DND-41 (cell line): ENCODE measurements around the gene WDR18.

Experiments
- ATAC-seq: fragments of 200-7000 bp; cut with Tn5 transposase; 3 replicates; pipeline ENCODE4 v1.9.1; 2021; ENCODE audit warnings: low read depth; ENCODE audit not compliant: insufficient read depth
- DNase-seq: peaks from one replicate; pipeline ENCODE4 v3.0.0-alpha.2; 2020
- H2AFZ ChIP-seq: 2 replicates; pipeline ENCODE4 v1.6.0; 2012; ENCODE audit warnings: low read depth, low read length
- H3K27ac ChIP-seq: 2 replicates; pipeline ENCODE4 v1.5.1; 2012; ENCODE audit warnings: low read length, inconsistent platforms
- H3K27me3 ChIP-seq: fragments of 200-600 bp; sonication (generic); 2 replicates; pipeline ENCODE4 v1.6.0; 2012; ENCODE audit warnings: low read length, mild to moderate bottlenecking, inconsistent platforms; ENCODE audit not compliant: insufficient read depth, poor library complexity
- H3K36me3 ChIP-seq: 2 replicates; pipeline ENCODE4 v1.5.1; 2012; ENCODE audit warnings: low read length, inconsistent platforms; ENCODE audit not compliant: insufficient read depth
- H3K4me1 ChIP-seq: 2 replicates; pipeline ENCODE4 v1.5.1; 2012; ENCODE audit warnings: mild to moderate bottlenecking, low read length; ENCODE audit not compliant: insufficient read depth
- H3K4me2 ChIP-seq: 2 replicates; pipeline ENCODE4 v1.6.0; 2012; ENCODE audit warnings: mild to moderate bottlenecking, moderate library complexity, low read length, inconsistent platforms; ENCODE audit not compliant: insufficient read depth
- H3K4me3 ChIP-seq, 2 experiments: fragments of 200-600 bp in 1 of 2; shearing (Covaris generic) in 1 of 2; 2 replicates each; pipeline ENCODE4 v1.5.1; 2012 to 2016; ENCODE audit warnings: inconsistent platforms in 2 of 2, low read length in 2 of 2, mild to moderate bottlenecking in 2 of 2, low read depth in 1 of 2, moderate library complexity in 1 of 2
- H3K79me2 ChIP-seq: 2 replicates; pipeline ENCODE4 v1.6.0; 2012; ENCODE audit warnings: low read length, inconsistent platforms; ENCODE audit not compliant: insufficient read depth
- H3K9ac ChIP-seq: 2 replicates; pipeline ENCODE4 v1.6.0; 2012; ENCODE audit warnings: low read depth, mild to moderate bottlenecking, inconsistent platforms, low read length, moderate library complexity
- H3K9me3 ChIP-seq: 2 replicates; pipeline ENCODE4 v1.5.1; 2012; ENCODE audit warnings: low read length, moderate library complexity, mild to moderate bottlenecking, inconsistent platforms; ENCODE audit not compliant: insufficient read depth, severe bottlenecking
- H4K20me1 ChIP-seq: 2 replicates; pipeline ENCODE4 v1.6.0; 2012; ENCODE audit warnings: low read length; ENCODE audit not compliant: insufficient read depth
- EZH2 ChIP-seq: IDR thresholded peaks from 3 replicates; pipeline ENCODE4 v1.6.1; 2012; ENCODE audit warnings: borderline replicate concordance, low read depth, mild to moderate bottlenecking, moderate library complexity, low read length, inconsistent platforms; ENCODE audit not compliant: severe bottlenecking
- TF ChIP-seq, protein P1 (sequence below): IDR thresholded peaks from 2 replicates; pipeline ENCODE4 v1.5.1; 2012; ENCODE audit warnings: borderline replicate concordance, low read length, moderate library complexity, mild to moderate bottlenecking; ENCODE audit not compliant: poor library complexity, severe bottlenecking; ENCODE audit errors: extremely low read depth

Gene WDR18

DNA sequence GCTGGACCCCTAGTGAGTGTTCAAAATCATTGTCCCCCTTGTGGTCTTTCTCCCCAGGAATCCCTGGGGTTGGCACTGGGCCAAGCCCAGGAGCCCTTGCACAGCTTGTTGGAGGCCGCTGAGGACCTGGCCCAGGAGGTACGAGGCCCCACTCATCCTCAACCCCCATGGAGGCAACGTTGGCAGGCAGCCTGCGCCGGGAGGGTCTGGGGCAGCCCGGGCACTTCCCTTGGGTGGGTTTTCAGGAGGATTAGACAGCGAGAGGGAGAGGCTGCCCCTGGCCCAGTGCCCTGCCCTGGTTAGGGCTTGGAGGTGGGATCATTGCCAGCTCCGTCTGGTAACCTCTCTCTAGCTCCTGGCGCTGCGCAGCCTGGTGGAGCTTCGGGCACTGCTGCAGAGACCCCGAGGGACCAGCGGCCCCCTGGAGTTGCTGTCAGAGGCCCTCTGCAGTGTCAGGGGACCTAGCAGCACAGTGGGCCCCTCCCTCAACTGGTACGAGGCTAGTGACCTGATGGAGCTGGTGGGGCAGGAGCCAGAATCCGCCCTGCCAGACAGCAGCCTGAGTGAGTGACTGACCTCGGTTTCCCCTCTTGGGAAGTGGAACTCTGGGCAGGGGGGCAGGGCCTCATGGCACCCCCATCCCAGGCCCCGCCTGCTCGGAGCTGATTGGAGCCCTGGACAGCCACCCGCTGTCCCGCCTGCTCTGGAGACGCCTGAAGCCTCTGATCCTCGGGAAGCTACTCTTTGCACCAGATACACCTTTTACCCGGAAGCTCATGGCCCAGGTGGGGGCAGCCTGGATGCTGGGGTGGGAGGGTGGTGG, 58.8 kb downstream of the WDR18 start:
- H3K9ac ChIP-seq = no peak overlapping the region
- peaks cover 42% of the 10 kb centered on the region for H3K4me1 ChIP-seq
- no peak for TF ChIP-seq EZH2
- TF ChIP-seq, protein P1, sequence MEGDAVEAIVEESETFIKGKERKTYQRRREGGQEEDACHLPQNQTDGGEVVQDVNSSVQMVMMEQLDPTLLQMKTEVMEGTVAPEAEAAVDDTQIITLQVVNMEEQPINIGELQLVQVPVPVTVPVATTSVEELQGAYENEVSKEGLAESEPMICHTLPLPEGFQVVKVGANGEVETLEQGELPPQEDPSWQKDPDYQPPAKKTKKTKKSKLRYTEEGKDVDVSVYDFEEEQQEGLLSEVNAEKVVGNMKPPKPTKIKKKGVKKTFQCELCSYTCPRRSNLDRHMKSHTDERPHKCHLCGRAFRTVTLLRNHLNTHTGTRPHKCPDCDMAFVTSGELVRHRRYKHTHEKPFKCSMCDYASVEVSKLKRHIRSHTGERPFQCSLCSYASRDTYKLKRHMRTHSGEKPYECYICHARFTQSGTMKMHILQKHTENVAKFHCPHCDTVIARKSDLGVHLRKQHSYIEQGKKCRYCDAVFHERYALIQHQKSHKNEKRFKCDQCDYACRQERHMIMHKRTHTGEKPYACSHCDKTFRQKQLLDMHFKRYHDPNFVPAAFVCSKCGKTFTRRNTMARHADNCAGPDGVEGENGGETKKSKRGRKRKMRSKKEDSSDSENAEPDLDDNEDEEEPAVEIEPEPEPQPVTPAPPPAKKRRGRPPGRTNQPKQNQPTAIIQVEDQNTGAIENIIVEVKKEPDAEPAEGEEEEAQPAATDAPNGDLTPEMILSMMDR = no peak
- H3K27me3 ChIP-seq = no peaks in the 10 kb centered on the region
- H3K36me3 ChIP-seq = peaks cover 20% of the 10 kb centered on the region
- no peak overlapping the region for H2AFZ ChIP-seq
- DNase-seq (no peak), ATAC-seq (no peak)
- H3K27ac ChIP-seq = no peak overlapping the region
- no peak overlapping the region for H3K4me3 ChIP-seq
- H3K79me2 ChIP-seq = no peaks in the 10 kb centered on the region
- no peaks in the 10 kb centered on the region for H3K9me3 ChIP-seq
- H4K20me1 ChIP-seq = peaks cover 8% of the 10 kb centered on the region; the same call in 1 of the 2 replicates
- H3K4me2 ChIP-seq = no peak overlapping the region
